Mesenchymal stem cell (in vitro differentiated cells and primary cell): ENCODE measurements around the gene ANKRD22.

Experiments
- DNase-seq: peaks from one replicate; pipeline ENCODE4 v3.0.0-alpha.2; 2013
- H2AFZ ChIP-seq: one replicate; pipeline ENCODE4 v1.6.1; 2013; ENCODE audit warnings: low read depth, mild to moderate bottlenecking, control low read depth, inconsistent platforms, low read length, moderate library complexity
- H2AK5ac ChIP-seq: 2 replicates; pipeline ENCODE4 v1.6.1; 2013; ENCODE audit warnings: low read length, moderate library complexity, mild to moderate bottlenecking, inconsistent platforms; ENCODE audit not compliant: severe bottlenecking
- H2BK120ac ChIP-seq: one replicate; pipeline ENCODE4 v1.6.1; 2013; ENCODE audit warnings: low read depth, mild to moderate bottlenecking, inconsistent platforms, low read length, moderate library complexity
- H2BK12ac ChIP-seq, 2 experiments: one replicate each; pipeline ENCODE4 v1.6.1; 2013; ENCODE audit warnings: inconsistent platforms in 2 of 2, low read length in 2 of 2, mild to moderate bottlenecking in 2 of 2, moderate library complexity in 2 of 2, control low read depth in 1 of 2
- H2BK15ac ChIP-seq: one replicate; pipeline ENCODE4 v1.6.1; 2013; ENCODE audit warnings: mild to moderate bottlenecking, low read depth, inconsistent platforms; ENCODE audit not compliant: poor library complexity, severe bottlenecking
- H2BK5ac ChIP-seq: 2 replicates; pipeline ENCODE4 v1.6.1; 2013; ENCODE audit warnings: low read depth, mild to moderate bottlenecking, low read length, control low read depth, inconsistent platforms; ENCODE audit not compliant: poor library complexity, severe bottlenecking
- H3K14ac ChIP-seq, 2 experiments: one replicate each; pipeline ENCODE4 v1.6.1; 2013; ENCODE audit warnings: inconsistent platforms in 2 of 2, low read length in 2 of 2, control low read depth in 1 of 2, mild to moderate bottlenecking in 1 of 2, moderate library complexity in 1 of 2
- H3K18ac ChIP-seq, 2 experiments: one replicate each; pipeline ENCODE4 v1.6.1; 2013; ENCODE audit warnings: inconsistent platforms in 2 of 2, low read length in 2 of 2, control low read depth in 1 of 2, low read depth in 1 of 2, mild to moderate bottlenecking in 1 of 2
- H3K23ac ChIP-seq, 2 experiments: one replicate each; pipeline ENCODE4 v1.6.1; 2013; ENCODE audit warnings: inconsistent platforms in 2 of 2, low read length in 2 of 2, mild to moderate bottlenecking in 2 of 2, moderate library complexity in 2 of 2, control low read depth in 1 of 2
- H3K27ac ChIP-seq: 2 replicates; pipeline ENCODE4 v1.5.1; 2013; ENCODE audit warnings: mild to moderate bottlenecking, moderate library complexity, low read length, control low read depth, inconsistent platforms; ENCODE audit not compliant: poor library complexity, severe bottlenecking
- H3K27me3 ChIP-seq, 2 experiments: 2 replicates each; pipeline versions ENCODE4 v1.6.1 to v1.7.0; 2013; ENCODE audit warnings: low read length in 2 of 2, mild to moderate bottlenecking in 2 of 2, moderate library complexity in 2 of 2, control low read depth in 1 of 2, inconsistent platforms in 1 of 2; ENCODE audit not compliant: control insufficient read depth in 1 of 2, insufficient read depth in 1 of 2
- H3K36me3 ChIP-seq, 2 experiments: 2 replicates each; pipeline versions ENCODE4 v1.6.1 to v1.7.0; 2013; ENCODE audit warnings: low read length in 2 of 2, control low read depth in 1 of 2, inconsistent platforms in 1 of 2, low read depth in 1 of 2, mild to moderate bottlenecking in 1 of 2; ENCODE audit not compliant: insufficient read depth in 2 of 2, control insufficient read depth in 1 of 2
- H3K4ac ChIP-seq, 2 experiments: one replicate each; pipeline ENCODE4 v1.6.1; 2013; ENCODE audit warnings: inconsistent platforms in 2 of 2, low read length in 2 of 2, mild to moderate bottlenecking in 2 of 2, moderate library complexity in 2 of 2, control low read depth in 1 of 2, low read depth in 1 of 2
- H3K4me1 ChIP-seq: 2 replicates; pipeline ENCODE4 v1.6.1; 2013; ENCODE audit warnings: low read depth, low read length, control low read depth; ENCODE audit not compliant: control insufficient read depth, insufficient read depth
- H3K4me2 ChIP-seq: 2 replicates; pipeline ENCODE4 v1.6.1; 2013; ENCODE audit warnings: low read length, mild to moderate bottlenecking, inconsistent platforms; ENCODE audit not compliant: poor library complexity, severe bottlenecking
- H3K4me3 ChIP-seq, 2 experiments: 2 replicates each; pipeline versions ENCODE4 v1.5.1 to v1.7.0; 2013; ENCODE audit warnings: low read length in 2 of 2, mild to moderate bottlenecking in 2 of 2, control low read depth in 1 of 2, low read depth in 1 of 2; ENCODE audit not compliant: insufficient read depth in 1 of 2
- H3K79me1 ChIP-seq: replicated peaks from 2 replicates; pipeline ENCODE4 v1.6.1; 2013; ENCODE audit warnings: mild to moderate bottlenecking, control low read depth, low read length, inconsistent platforms; ENCODE audit not compliant: poor library complexity, severe bottlenecking
- H3K9ac ChIP-seq: 2 replicates; pipeline ENCODE4 v1.7.0; 2013; ENCODE audit warnings: mild to moderate bottlenecking, low read length, moderate library complexity
- H3K9me3 ChIP-seq: 2 replicates; pipeline ENCODE4 v1.7.0; 2013; ENCODE audit warnings: mild to moderate bottlenecking, low read length; ENCODE audit not compliant: control insufficient read depth
- H4K8ac ChIP-seq: one replicate; pipeline ENCODE4 v1.6.1; 2013; ENCODE audit warnings: inconsistent platforms, mild to moderate bottlenecking, low read length, moderate library complexity
- H4K91ac ChIP-seq: one replicate; pipeline ENCODE4 v1.6.1; 2013; ENCODE audit warnings: mild to moderate bottlenecking, low read length, inconsistent platforms
- WGBS: methylation state at CpG from one replicate; pipeline ENCODE4 v1.1.7; 2013; ENCODE audit warnings: mixed read lengths; 5-methylcytosine and 5-hydroxymethylcytosine counted together

The ANKRD22 gene

GRCh38 chr10:88813200-88813599, 38.4 kb downstream of the ANKRD22 start:
- H2AK5ac ChIP-seq: no peak overlapping the region
- H4K91ac ChIP-seq: no peak overlapping the region
- no peaks in the 10 kb centered on the region for H3K36me3 ChIP-seq
- no peak overlapping the region for H3K23ac ChIP-seq
- H3K9me3 ChIP-seq: no peaks in the 10 kb centered on the region
- H3K14ac ChIP-seq: no peak overlapping the region
- no peak overlapping the region for H2BK120ac ChIP-seq
- H3K27me3 ChIP-seq: peaks cover 3 to 4% of the 10 kb centered on the region in 2 experiments
- no peak overlapping the region for H2BK12ac ChIP-seq
- no peak overlapping the region for H2AFZ ChIP-seq
- no peak for DNase-seq
- no peak overlapping the region for H2BK5ac ChIP-seq
- no peaks in the 10 kb centered on the region for H3K79me1 ChIP-seq
- H3K4me1 ChIP-seq: no peaks in the 10 kb centered on the region
- H3K18ac ChIP-seq: no peak overlapping the region
- H2BK15ac ChIP-seq: no peak overlapping the region
- WGBS: 51% methylated on average over 2 of the region's 6 CpGs
- no peak overlapping the region for H3K4me3 ChIP-seq
- H3K4me2 ChIP-seq: no peak overlapping the region
- no peak overlapping the region for H3K27ac ChIP-seq
- H3K9ac ChIP-seq: no peak overlapping the region
- H4K8ac ChIP-seq: no peak overlapping the region
- no peak overlapping the region for H3K4ac ChIP-seq

- H3K4ac ChIP-seq: no peak overlapping the region
- H2BK15ac ChIP-seq: no peak overlapping the region
- no peak overlapping the region for H2AFZ ChIP-seq
- H2AK5ac ChIP-seq: no peak overlapping the region
- no peaks in the 10 kb centered on the region for H3K79me1 ChIP-seq
- H4K8ac ChIP-seq: no peak overlapping the region
- H3K18ac ChIP-seq: no peak overlapping the region
- no peaks in the 10 kb centered on the region for H3K9me3 ChIP-seq
- no peak overlapping the region for H3K23ac ChIP-seq
- no peak overlapping the region for H3K4me2 ChIP-seq
- no peaks in the 10 kb centered on the region for H3K36me3 ChIP-seq
- no peaks in the 10 kb centered on the region for H3K4me1 ChIP-seq
- H3K27ac ChIP-seq: no peak overlapping the region
- no peak overlapping the region for H2BK12ac ChIP-seq
- H2BK120ac ChIP-seq: no peak overlapping the region
- H3K27me3 ChIP-seq: peaks cover 3 to 4% of the 10 kb centered on the region in 2 experiments
- no peak overlapping the region for H3K14ac ChIP-seq
- no peak overlapping the region for H3K4me3 ChIP-seq
- DNase-seq: peak; percentile 61
- H2BK5ac ChIP-seq: no peak overlapping the region
- no peak overlapping the region for H4K91ac ChIP-seq
- H3K9ac ChIP-seq: no peak overlapping the region
- 44% methylated on average over 4 of the region's 5 CpGs for WGBS
These were observed 41.3 kb downstream of the ANKRD22 start for GRCh38 chr10:88810196-88810961.

- H3K9ac ChIP-seq: no peak overlapping the region
- H3K27ac ChIP-seq: no peak overlapping the region
- H4K8ac ChIP-seq: no peak overlapping the region
- 84% methylated on average over 4 of the region's 4 CpGs for WGBS
- no peak overlapping the region for H3K14ac ChIP-seq
- no peak overlapping the region for H2BK12ac ChIP-seq
- H2AFZ ChIP-seq: no peak overlapping the region
- peaks cover 3 to 4% of the 10 kb centered on the region in 2 experiments for H3K27me3 ChIP-seq
- H3K4me3 ChIP-seq: no peak overlapping the region
- no peak overlapping the region for H3K4me2 ChIP-seq
- H3K18ac ChIP-seq: no peak overlapping the region
- no peak overlapping the region for H4K91ac ChIP-seq
- no peak overlapping the region for H3K4ac ChIP-seq
- no peak overlapping the region for H3K23ac ChIP-seq
- H2BK120ac ChIP-seq: no peak overlapping the region
- H2BK15ac ChIP-seq: no peak overlapping the region
- no peaks in the 10 kb centered on the region for H3K79me1 ChIP-seq
- no peaks in the 10 kb centered on the region for H3K9me3 ChIP-seq
- no peak overlapping the region for H2AK5ac ChIP-seq
- no peaks in the 10 kb centered on the region for H3K36me3 ChIP-seq
- H3K4me1 ChIP-seq: no peaks in the 10 kb centered on the region
- DNase-seq: no peak
- H2BK5ac ChIP-seq: no peak overlapping the region
These were observed 42.0 kb downstream of the ANKRD22 start for GRCh38 chr10:88809621-88810020.

GRCh38 chr10:88805924-88806323, 45.7 kb downstream of the ANKRD22 start:
- Histone ChIP-seq H2BK5ac (no peak overlapping the region), H3K27me3 (peaks cover 0 to 1% of the 10 kb centered on the region in 2 experiments), H2BK120ac (no peak overlapping the region), H3K23ac (no peak overlapping the region), H3K4ac (no peak overlapping the region), H3K4me2 (no peak overlapping the region), H2AFZ (no peak overlapping the region), H3K9ac (no peak overlapping the region), H3K4me1 (no peaks in the 10 kb centered on the region), H4K8ac (no peak overlapping the region), H3K14ac (no peak overlapping the region), H2BK15ac (no peak overlapping the region), H2BK12ac (no peak overlapping the region), H3K4me3 (no peak overlapping the region), H3K79me1 (no peaks in the 10 kb centered on the region), H3K18ac (no peak overlapping the region), H3K27ac (no peak overlapping the region), H2AK5ac (no peak overlapping the region), H4K91ac (no peak overlapping the region), H3K9me3 (no peaks in the 10 kb centered on the region), H3K36me3 (no peaks in the 10 kb centered on the region)
- 76% methylated on average over 3 of the region's 3 CpGs for WGBS
- no peak for DNase-seq
